ENCODE measurements around the gene SYNJ2. TPM values are rescaled to one million over a fixed set of nuclear protein-coding genes. Genes with fewer than 3 reads are reported as not detected.

SYNJ2 gene
- total and polyA plus RNA-seq, 4 donors = 3.4 to 8.8 (median 4.8) TPM

DNA sequence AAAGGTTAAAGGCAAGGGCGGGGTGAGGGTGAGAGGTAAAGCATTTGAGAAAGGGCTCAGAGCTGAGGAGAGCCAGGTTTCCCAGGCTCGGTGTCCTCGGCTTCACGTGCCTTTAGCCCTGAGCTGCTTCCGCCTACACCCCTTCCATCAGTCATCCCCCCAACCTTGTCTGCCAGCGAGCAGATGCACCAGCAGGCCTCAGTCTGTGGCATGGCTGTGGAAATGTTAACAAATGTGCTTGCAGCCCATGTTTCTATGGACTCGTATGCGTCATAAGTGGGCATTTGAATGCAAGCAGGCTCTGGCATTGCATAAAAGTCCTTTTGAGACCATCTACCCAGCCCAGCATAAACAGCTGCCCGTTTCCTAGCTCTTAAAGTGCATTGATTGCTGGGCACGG, 88.8 kb downstream of the SYNJ2 start:
- ATAC-seq (ENCODE audit: insufficient read depth, low FRiP score) (no peak), DNase-seq (no peak)
- WGBS, 2 donors = 97 to 98% methylated on average over 10 of the region's 10 CpGs
- H3K4me1 ChIP-seq (ENCODE audit: control insufficient read depth in 5 of 5, insufficient read depth in 5 of 5, low read length in 5 of 5) = peaks cover 0 to 8% (median 0%) of the 10 kb centered on the region in 5 donors
- no peaks in the 10 kb centered on the region for H3K9me3 ChIP-seq (ENCODE audit: control insufficient read depth in 4 of 4, insufficient read depth in 3 of 4, low read length in 3 of 4)
- H3K4me3 ChIP-seq = no peak overlapping the region
- TF ChIP-seq, protein P1, sequence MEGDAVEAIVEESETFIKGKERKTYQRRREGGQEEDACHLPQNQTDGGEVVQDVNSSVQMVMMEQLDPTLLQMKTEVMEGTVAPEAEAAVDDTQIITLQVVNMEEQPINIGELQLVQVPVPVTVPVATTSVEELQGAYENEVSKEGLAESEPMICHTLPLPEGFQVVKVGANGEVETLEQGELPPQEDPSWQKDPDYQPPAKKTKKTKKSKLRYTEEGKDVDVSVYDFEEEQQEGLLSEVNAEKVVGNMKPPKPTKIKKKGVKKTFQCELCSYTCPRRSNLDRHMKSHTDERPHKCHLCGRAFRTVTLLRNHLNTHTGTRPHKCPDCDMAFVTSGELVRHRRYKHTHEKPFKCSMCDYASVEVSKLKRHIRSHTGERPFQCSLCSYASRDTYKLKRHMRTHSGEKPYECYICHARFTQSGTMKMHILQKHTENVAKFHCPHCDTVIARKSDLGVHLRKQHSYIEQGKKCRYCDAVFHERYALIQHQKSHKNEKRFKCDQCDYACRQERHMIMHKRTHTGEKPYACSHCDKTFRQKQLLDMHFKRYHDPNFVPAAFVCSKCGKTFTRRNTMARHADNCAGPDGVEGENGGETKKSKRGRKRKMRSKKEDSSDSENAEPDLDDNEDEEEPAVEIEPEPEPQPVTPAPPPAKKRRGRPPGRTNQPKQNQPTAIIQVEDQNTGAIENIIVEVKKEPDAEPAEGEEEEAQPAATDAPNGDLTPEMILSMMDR (IDR thresholded peaks at IDR 0.05; ENCODE audit: control extremely low read depth, extremely low read depth) = no peak
- no peak overlapping the region for H3K9ac ChIP-seq (ENCODE audit: insufficient read depth in 1 of 2, low read length in 2 of 2)
- H3K36me3 ChIP-seq (ENCODE audit: control insufficient read depth in 4 of 4, insufficient read depth in 4 of 4, low read length in 4 of 4) = peaks cover 0 to 8% (median 2%) of the 10 kb centered on the region in 4 donors
- H3K27me3 ChIP-seq (ENCODE audit: control insufficient read depth in 3 of 3, insufficient read depth in 3 of 3, low read length in 2 of 3) = no peaks in the 10 kb centered on the region
- H3K27ac ChIP-seq (ENCODE audit: low read depth in 1 of 2, low read length in 1 of 2) = peak overlapping the region; percentile 6 to 49

DNA sequence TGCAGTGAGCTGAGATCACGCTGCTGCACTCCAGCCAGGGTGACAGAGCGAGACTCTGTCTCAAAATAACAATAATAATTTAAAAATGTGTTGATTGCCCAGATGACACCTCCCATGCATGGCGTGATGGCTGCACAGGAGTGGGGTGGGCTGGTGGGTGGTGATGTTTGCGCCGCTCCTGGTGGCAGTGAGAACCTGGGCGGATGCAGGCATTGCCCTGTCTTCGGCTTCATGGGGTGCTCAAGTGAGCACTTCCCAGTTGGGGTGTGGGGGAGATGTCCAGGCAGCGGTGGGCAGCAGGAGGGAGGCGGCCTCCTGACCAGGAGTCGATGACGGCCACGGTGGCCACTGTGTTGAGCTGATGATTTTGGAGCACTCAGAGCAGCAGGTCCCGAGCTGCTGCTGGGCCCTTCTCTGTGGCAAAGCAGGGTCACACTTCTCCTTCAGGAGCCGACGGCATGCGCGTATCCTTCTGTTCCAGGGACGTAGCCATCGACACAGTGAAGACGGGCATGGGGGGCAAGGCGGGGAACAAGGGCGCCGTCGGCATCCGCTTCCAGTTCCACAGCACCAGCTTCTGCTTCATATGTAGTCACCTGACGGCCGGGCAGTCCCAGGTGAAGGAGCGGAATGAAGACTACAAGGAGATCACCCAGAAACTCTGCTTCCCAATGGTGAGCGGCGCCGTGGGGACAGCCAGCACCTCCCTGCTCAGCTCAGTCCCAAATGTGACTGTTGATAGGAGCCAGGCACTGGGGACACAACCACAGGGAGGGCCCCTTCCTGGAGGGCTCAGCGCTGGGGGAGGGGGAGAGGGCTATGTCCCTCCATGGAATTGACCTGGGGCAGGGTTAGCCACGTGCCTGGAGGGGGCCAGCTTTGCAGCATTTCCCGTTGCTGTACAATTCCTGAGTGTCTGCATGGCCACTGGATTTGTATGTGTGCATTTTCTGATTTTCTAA, 89.7 kb downstream of the SYNJ2 start:
- TF ChIP-seq, protein P1 (IDR thresholded peaks at IDR 0.05; ENCODE audit: control extremely low read depth, extremely low read depth) = no peak
- peak overlapping the region in 1 of 2 donors; percentile 8 for H3K27ac ChIP-seq (ENCODE audit: low read depth in 1 of 2, low read length in 1 of 2)
- 89 to 92% methylated on average over 34 of the region's 34 CpGs for WGBS, 2 donors
- peaks cover 0 to 7% (median 2%) of the 10 kb centered on the region in 4 donors for H3K36me3 ChIP-seq (ENCODE audit: control insufficient read depth in 4 of 4, insufficient read depth in 4 of 4, low read length in 4 of 4)
- H3K4me1 ChIP-seq (ENCODE audit: control insufficient read depth in 5 of 5, insufficient read depth in 5 of 5, low read length in 5 of 5) = peaks cover 0 to 8% (median 0%) of the 10 kb centered on the region in 5 donors
- no peaks in the 10 kb centered on the region for H3K9me3 ChIP-seq (ENCODE audit: control insufficient read depth in 4 of 4, insufficient read depth in 3 of 4, low read length in 3 of 4)
- no peak for ATAC-seq (ENCODE audit: insufficient read depth, low FRiP score)
- H3K4me3 ChIP-seq = no peak overlapping the region
- H3K27me3 ChIP-seq (ENCODE audit: control insufficient read depth in 3 of 3, insufficient read depth in 3 of 3, low read length in 2 of 3) = no peaks in the 10 kb centered on the region
- no peak for DNase-seq
- no peak overlapping the region for H3K9ac ChIP-seq (ENCODE audit: insufficient read depth in 1 of 2, low read length in 2 of 2)

DNA sequence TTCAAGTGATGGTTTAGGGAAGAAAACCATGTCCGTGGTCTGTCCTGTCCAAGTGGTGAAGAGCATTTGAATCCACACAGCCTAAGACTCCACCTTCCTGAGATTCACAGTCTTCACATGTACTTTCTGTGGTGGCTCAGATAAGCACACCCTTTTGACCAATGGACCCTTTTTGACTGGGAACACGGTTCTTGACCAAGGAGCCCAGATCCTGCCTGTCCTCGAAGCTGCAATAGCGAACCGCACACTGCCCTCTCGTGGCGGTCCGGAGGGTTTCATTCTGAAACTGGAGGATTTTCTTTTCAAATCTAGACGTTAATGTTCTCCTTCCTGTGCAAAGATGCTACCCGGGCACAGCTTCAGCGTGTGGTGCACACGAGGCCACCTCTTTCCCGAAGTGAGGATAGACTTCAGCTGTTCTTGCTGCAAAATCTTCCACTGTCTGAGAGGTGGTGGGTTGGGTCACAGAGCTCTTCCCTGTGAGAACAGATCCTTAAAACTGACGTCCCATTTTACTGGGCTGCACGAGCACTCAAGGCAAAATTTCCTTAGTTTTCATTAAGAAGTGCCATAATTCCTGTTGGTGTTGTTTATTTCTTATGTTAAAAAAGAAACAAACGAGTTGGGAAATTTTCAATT, 90.5 kb downstream of the SYNJ2 start:
- Histone ChIP-seq H3K4me1 (ENCODE audit: control insufficient read depth in 5 of 5, insufficient read depth in 5 of 5, low read length in 5 of 5) (peaks cover 0 to 8% (median 0%) of the 10 kb centered on the region in 5 donors), H3K36me3 (ENCODE audit: control insufficient read depth in 4 of 4, insufficient read depth in 4 of 4, low read length in 4 of 4) (peaks cover 0 to 9% (median 4%) of the 10 kb centered on the region in 4 donors), H3K4me3 (no peak overlapping the region), H3K27me3 (ENCODE audit: control insufficient read depth in 3 of 3, insufficient read depth in 3 of 3, low read length in 2 of 3) (no peaks in the 10 kb centered on the region), H3K9ac (ENCODE audit: insufficient read depth in 1 of 2, low read length in 2 of 2) (no peak overlapping the region), H3K9me3 (ENCODE audit: control insufficient read depth in 4 of 4, insufficient read depth in 3 of 4, low read length in 3 of 4) (no peaks in the 10 kb centered on the region), H3K27ac (ENCODE audit: low read depth in 1 of 2, low read length in 1 of 2) (no peak overlapping the region)
- ATAC-seq (ENCODE audit: insufficient read depth, low FRiP score) (peak; percentile 36), DNase-seq (peak; percentile 81 to 83 (median 81))
- TF ChIP-seq, protein P1 (IDR thresholded peaks at IDR 0.05; ENCODE audit: control extremely low read depth, extremely low read depth) = peak; percentile 81
- 19 to 21% methylated on average over 16 of the region's 16 CpGs for WGBS, 2 donors

Measured in lung (tissue), 12 donors.